HUES48 (cell line): ENCODE results near the gene AVL9.
A peak's percentile ranks its signal among the peaks of the same experiment; 100 is the strongest.

Source experiments
- H3K27ac ChIP-seq: one replicate; pipeline ENCODE4 v1.7.0; 2013; ENCODE audit warnings: low read depth, low read length, inconsistent platforms
- H3K27me3 ChIP-seq: 2 replicates; pipeline ENCODE4 v1.6.1; 2013; ENCODE audit warnings: mild to moderate bottlenecking, low read length; ENCODE audit not compliant: control insufficient read depth, insufficient read depth
- H3K36me3 ChIP-seq: 2 replicates; pipeline ENCODE4 v1.6.1; 2013; ENCODE audit warnings: low read length; ENCODE audit not compliant: control insufficient read depth, insufficient read depth
- H3K4me1 ChIP-seq: 2 replicates; pipeline ENCODE4 v1.6.1; 2013; ENCODE audit warnings: mild to moderate bottlenecking, low read length; ENCODE audit not compliant: control insufficient read depth, insufficient read depth
- H3K4me3 ChIP-seq: 2 replicates; pipeline ENCODE4 v1.5.1; 2013; ENCODE audit warnings: mild to moderate bottlenecking, low read depth, low read length
- H3K9ac ChIP-seq: 2 replicates; pipeline ENCODE4 v1.6.1; 2013; ENCODE audit warnings: mild to moderate bottlenecking, low read depth, low read length, moderate library complexity
- H3K9me3 ChIP-seq: 2 replicates; pipeline ENCODE4 v1.6.1; 2013; ENCODE audit warnings: low read length; ENCODE audit not compliant: control insufficient read depth, insufficient read depth

Gene AVL9

DNA sequence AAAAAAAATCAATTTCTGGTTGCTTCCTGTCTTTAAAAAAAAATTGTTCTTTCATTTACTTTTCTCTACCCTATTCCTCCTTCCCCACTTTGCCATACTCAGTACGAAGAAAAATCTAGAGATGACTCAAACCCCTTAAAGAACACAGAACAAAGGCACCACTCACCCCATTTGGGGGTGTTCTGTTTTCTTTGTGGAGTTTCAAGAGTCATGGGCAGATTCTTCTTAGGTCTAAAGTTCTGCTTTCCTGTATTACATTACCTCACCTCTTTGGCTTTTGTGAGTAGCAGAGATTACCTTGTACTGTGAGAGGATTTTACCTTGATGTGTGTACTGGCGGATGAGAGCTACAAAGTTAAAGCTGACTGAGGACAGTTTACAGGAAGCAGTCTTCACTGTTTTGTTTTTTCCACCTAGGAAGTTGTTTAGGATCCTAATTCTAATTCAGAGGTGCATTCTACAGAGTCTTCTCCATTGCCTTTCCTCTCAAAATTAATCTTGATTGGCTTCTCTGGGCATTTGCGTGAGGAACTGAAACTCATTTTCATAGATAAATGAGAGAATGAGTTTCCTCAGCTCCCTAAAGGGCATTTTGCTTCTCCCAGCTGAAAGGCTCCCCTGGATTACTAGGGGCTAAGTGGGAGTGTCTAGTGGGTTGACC, 20.7 kb downstream of the AVL9 start:
- H3K27me3 ChIP-seq, result no peaks in the 10 kb centered on the region
- peaks cover 17% of the 10 kb centered on the region for H3K4me1 ChIP-seq
- H3K4me3 ChIP-seq, result no peak overlapping the region
- peak overlapping the region; percentile 20 for H3K27ac ChIP-seq
- H3K9ac ChIP-seq, result no peak overlapping the region
- H3K36me3 ChIP-seq, result peaks cover 20% of the 10 kb centered on the region
- peaks cover 62% of the 10 kb centered on the region for H3K9me3 ChIP-seq

DNA sequence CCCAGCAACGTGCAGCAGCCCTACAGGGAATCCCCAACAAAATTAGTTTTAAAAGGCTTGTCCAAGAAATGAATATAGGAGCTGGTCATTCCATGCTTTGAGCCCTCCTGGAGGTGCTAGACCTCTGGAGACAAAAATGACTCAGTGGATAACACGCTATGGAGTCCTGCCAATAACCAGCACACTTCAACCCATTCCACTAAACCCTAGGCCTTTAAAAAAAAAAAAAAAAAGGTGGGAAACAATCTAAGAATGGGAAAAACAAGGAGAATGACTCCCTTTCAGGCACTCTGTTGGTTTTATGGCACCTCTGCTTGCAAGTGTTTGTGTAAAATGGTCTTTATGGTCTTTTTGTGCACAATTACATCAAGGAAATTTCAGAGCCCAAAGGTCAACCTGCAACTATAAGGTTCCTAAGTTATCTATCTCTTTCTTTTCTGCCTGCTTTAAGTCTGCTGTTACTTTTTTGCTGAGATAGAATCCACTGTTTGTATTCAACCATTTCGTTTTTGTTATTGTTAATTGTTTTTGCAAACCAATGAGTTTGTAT, 21.3 kb downstream of the AVL9 start:
- peak overlapping the region; percentile 20 for H3K27ac ChIP-seq
- H3K4me3 ChIP-seq, result no peak overlapping the region
- peaks cover 20% of the 10 kb centered on the region for H3K36me3 ChIP-seq
- peaks cover 64% of the 10 kb centered on the region for H3K9me3 ChIP-seq
- no peaks in the 10 kb centered on the region for H3K27me3 ChIP-seq
- H3K9ac ChIP-seq, result no peak overlapping the region
- peaks cover 17% of the 10 kb centered on the region for H3K4me1 ChIP-seq

- no peak overlapping the region for H3K4me3 ChIP-seq
- peaks cover 72% of the 10 kb centered on the region for H3K9me3 ChIP-seq
- peaks cover 20% of the 10 kb centered on the region for H3K36me3 ChIP-seq
- H3K9ac ChIP-seq, result no peak overlapping the region
- H3K4me1 ChIP-seq, result 0 out of 2 replicates have a peak, but pooled peaks cover 2% of the 10 kb centered on the region
- H3K27ac ChIP-seq, result no peak overlapping the region
- no peaks in the 10 kb centered on the region for H3K27me3 ChIP-seq
Observed at GRCh38 chr7:32518534-32519140, 23.3 kb downstream of the AVL9 start.

DNA sequence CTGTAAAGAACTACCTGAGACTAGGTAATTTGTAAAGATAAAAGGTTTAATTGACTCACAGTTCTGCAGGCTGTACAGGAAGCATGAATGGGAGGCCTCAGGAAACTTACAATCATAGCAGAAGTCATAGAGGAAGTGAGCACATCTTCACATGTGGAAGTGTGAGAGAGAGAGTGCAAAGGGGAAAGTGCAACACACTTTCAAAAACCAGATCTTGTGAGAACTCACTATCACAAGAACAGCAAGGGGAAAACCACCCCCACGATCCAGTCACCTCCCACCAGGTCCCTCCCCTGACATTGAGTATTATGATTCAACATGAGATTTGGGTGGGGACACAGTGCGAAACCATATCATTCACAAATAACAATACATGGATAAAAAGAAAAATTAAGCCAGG, 24.5 kb downstream of the AVL9 start:
- Histone ChIP-seq H3K9ac (no peak overlapping the region), H3K4me3 (peak overlapping the region; percentile 20), H3K9me3 (peaks cover 72% of the 10 kb centered on the region), H3K27me3 (no peaks in the 10 kb centered on the region), H3K36me3 (peaks cover 20% of the 10 kb centered on the region), H3K4me1 (peaks cover 4% of the 10 kb centered on the region; the same call in 1 of the 2 replicates), H3K27ac (no peak overlapping the region)

DNA sequence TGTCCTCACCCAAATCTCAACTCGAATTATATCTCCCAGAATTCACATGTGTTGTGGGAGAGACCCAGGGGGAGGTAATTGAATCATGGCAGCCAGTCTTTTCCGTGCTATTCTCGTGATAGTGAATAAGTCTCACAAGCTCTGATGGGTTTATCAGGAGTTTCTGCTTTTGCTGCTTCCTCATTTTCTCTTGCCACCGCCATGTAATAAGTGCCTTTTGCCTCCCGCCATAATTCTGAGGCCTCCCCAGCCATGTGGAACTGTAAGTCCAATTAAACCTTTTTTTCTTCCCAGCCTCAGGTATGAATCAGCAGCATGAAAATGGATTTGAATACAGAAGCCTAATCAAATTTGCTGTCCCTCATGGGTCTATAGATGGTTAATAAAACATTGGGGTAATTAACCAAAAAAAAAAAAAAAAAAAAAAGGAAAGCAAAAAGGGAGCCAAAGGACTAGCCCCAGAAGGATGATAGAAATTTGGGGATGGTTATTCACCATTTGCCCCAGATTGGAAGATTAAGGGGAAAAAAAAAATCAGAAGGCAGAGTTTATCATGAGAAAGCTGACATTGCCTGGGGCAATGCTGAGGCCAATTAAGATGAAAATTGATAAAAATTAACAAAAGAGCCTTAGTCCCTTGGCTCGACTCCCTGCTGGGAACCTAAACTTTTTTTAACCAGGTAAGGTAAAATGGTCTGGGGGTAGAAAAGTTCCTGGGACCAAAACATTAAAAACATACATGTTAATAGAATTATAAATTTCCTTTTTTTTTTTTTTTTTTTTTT, 27.6 kb downstream of the AVL9 start:
- Histone ChIP-seq H3K9ac (no peak overlapping the region), H3K27ac (no peak overlapping the region), H3K27me3 (no peaks in the 10 kb centered on the region), H3K4me1 (peaks cover 32% of the 10 kb centered on the region), H3K9me3 (peaks cover 43% of the 10 kb centered on the region), H3K4me3 (no peak overlapping the region), H3K36me3 (peaks cover 5% of the 10 kb centered on the region; the same call in 1 of the 2 replicates)

DNA sequence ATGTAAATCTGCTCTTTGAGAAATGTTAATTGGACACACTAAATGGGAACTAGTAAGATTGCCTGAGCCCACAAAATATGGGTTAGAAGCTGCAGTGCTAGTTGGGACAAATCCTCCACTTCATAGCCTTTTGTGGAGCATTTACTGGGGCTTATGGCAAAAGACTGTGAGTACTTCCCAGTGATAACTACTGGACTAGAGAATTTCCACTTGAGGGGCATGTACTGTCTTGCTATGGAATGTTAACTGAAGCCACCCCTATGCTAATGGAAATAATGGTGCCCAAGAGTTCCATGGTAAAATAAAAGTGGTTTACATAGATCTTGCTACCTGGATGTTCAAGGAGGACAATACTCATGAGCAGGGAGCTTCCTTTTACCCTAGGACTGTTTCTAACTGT, 29.3 kb downstream of the AVL9 start:
- H3K4me3 ChIP-seq, result no peak overlapping the region
- H3K27me3 ChIP-seq, result no peaks in the 10 kb centered on the region
- H3K4me1 ChIP-seq, result peaks cover 37% of the 10 kb centered on the region
- H3K9me3 ChIP-seq, result peaks cover 26% of the 10 kb centered on the region
- H3K9ac ChIP-seq, result no peak overlapping the region
- H3K27ac ChIP-seq, result no peak overlapping the region
- peaks cover 4% of the 10 kb centered on the region; the same call in 1 of the 2 replicates for H3K36me3 ChIP-seq

- H3K4me1 ChIP-seq, result peaks cover 37% of the 10 kb centered on the region
- peak overlapping the region; percentile 22 for H3K27ac ChIP-seq
- H3K36me3 ChIP-seq, result no peaks in the 10 kb centered on the region
- H3K9ac ChIP-seq, result no peak overlapping the region
- peaks cover 14% of the 10 kb centered on the region for H3K9me3 ChIP-seq
- no peaks in the 10 kb centered on the region for H3K27me3 ChIP-seq
- H3K4me3 ChIP-seq, result no peak overlapping the region
Observed at GRCh38 chr7:32525839-32526238, 30.6 kb downstream of the AVL9 start.

GRCh38 chr7:32531402-32531801, 36.1 kb downstream of the AVL9 start:
- H3K27me3 ChIP-seq, result no peaks in the 10 kb centered on the region
- H3K27ac ChIP-seq, result no peak overlapping the region
- no peak overlapping the region for H3K9ac ChIP-seq
- no peak overlapping the region for H3K4me3 ChIP-seq
- H3K4me1 ChIP-seq, result peaks cover 31% of the 10 kb centered on the region
- no peaks in the 10 kb centered on the region for H3K9me3 ChIP-seq
- no peaks in the 10 kb centered on the region; the same call in 1 of the 2 replicates for H3K36me3 ChIP-seq

GRCh38 chr7:32532086-32532485, 36.8 kb downstream of the AVL9 start:
- H3K9me3 ChIP-seq, result no peaks in the 10 kb centered on the region
- peaks cover 30% of the 10 kb centered on the region for H3K4me1 ChIP-seq
- H3K9ac ChIP-seq, result no peak overlapping the region
- H3K36me3 ChIP-seq, result no peaks in the 10 kb centered on the region; the same call in 1 of the 2 replicates
- no peak overlapping the region for H3K4me3 ChIP-seq
- H3K27me3 ChIP-seq, result no peaks in the 10 kb centered on the region
- no peak overlapping the region for H3K27ac ChIP-seq

GRCh38 chr7:32532716-32533115, 37.4 kb downstream of the AVL9 start:
- Histone ChIP-seq H3K9me3 (no peaks in the 10 kb centered on the region), H3K9ac (no peak overlapping the region), H3K27ac (no peak overlapping the region), H3K4me1 (peaks cover 24% of the 10 kb centered on the region), H3K27me3 (no peaks in the 10 kb centered on the region), H3K4me3 (no peak overlapping the region), H3K36me3 (no peaks in the 10 kb centered on the region; the same call in 1 of the 2 replicates)
